Panc1 (cell line): ENCODE measurements around the gene SCLY.

ENCODE experiments used
- CTCF ChIP-seq: fragments of 450-650 bp; IDR thresholded peaks from 2 replicates; pipeline ENCODE4 v1.5.1; 2017; ENCODE audit warnings: mild to moderate bottlenecking
- POLR2AphosphoS5 ChIP-seq: IDR thresholded peaks from 2 replicates; pipeline ENCODE4 v1.6.1; 2012; ENCODE audit warnings: mild to moderate bottlenecking, low read depth, low read length, moderate library complexity
- SIN3A ChIP-seq: IDR thresholded peaks from 2 replicates; pipeline ENCODE4 v1.6.1; 2012; ENCODE audit warnings: low read depth, mild to moderate bottlenecking, low read length, moderate library complexity, borderline replicate concordance; ENCODE audit not compliant: insufficient read depth
- TF ChIP-seq, protein P1 (sequence below), 2 experiments: IDR thresholded peaks; 2 replicates each; pipeline ENCODE4 v1.6.1; 2011 to 2012; ENCODE audit warnings: low read depth in 2 of 2, control low read depth in 1 of 2, low read length in 1 of 2, mild to moderate bottlenecking in 1 of 2, moderate library complexity in 1 of 2; ENCODE audit not compliant: insufficient read depth in 1 of 2

- TF ChIP-seq CTCF (no peak), SIN3A (no peak), POLR2AphosphoS5 (no peak)
- TF ChIP-seq, protein P1, sequence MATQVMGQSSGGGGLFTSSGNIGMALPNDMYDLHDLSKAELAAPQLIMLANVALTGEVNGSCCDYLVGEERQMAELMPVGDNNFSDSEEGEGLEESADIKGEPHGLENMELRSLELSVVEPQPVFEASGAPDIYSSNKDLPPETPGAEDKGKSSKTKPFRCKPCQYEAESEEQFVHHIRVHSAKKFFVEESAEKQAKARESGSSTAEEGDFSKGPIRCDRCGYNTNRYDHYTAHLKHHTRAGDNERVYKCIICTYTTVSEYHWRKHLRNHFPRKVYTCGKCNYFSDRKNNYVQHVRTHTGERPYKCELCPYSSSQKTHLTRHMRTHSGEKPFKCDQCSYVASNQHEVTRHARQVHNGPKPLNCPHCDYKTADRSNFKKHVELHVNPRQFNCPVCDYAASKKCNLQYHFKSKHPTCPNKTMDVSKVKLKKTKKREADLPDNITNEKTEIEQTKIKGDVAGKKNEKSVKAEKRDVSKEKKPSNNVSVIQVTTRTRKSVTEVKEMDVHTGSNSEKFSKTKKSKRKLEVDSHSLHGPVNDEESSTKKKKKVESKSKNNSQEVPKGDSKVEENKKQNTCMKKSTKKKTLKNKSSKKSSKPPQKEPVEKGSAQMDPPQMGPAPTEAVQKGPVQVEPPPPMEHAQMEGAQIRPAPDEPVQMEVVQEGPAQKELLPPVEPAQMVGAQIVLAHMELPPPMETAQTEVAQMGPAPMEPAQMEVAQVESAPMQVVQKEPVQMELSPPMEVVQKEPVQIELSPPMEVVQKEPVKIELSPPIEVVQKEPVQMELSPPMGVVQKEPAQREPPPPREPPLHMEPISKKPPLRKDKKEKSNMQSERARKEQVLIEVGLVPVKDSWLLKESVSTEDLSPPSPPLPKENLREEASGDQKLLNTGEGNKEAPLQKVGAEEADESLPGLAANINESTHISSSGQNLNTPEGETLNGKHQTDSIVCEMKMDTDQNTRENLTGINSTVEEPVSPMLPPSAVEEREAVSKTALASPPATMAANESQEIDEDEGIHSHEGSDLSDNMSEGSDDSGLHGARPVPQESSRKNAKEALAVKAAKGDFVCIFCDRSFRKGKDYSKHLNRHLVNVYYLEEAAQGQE (IDR thresholded peaks at IDR 0.05; ENCODE audit: insufficient read depth in 1 of 2, low read depth in 2 of 2, low read length in 1 of 2), result no peak
Observed at GRCh38 chr2:238116298-238117198, 55.7 kb downstream of the SCLY start.
